Activated naive CD4-positive, alpha-beta T cell treated with anti-CD3 and anti-CD28 coated beads, Interleukin-2, amount 50 U/mL, for 24 hours (primary cell): ENCODE data around the gene MLLT6.

ENCODE experiments used
- H3K27ac Mint-ChIP-seq: one replicate; pipeline ENCODE4 v1.8.0; 2021; ENCODE audit warnings: mild to moderate bottlenecking, mixed read lengths
- H3K27me3 Mint-ChIP-seq: one replicate; pipeline ENCODE4 v1.8.0; 2021; ENCODE audit warnings: mixed read lengths
- H3K36me3 Mint-ChIP-seq: one replicate; pipeline ENCODE4 v1.8.0; 2021; ENCODE audit warnings: mixed read lengths
- H3K4me1 Mint-ChIP-seq: one replicate; pipeline ENCODE4 v1.8.0; 2021; ENCODE audit warnings: mixed read lengths
- H3K4me3 Mint-ChIP-seq: one replicate; pipeline ENCODE4 v1.8.0; 2021; ENCODE audit warnings: mild to moderate bottlenecking, mixed read lengths
- H3K9me3 Mint-ChIP-seq: one replicate; pipeline ENCODE4 v1.8.0; 2021; ENCODE audit warnings: mixed read lengths

The MLLT6 gene

GRCh38 chr17:38672788-38673706, 32.0 kb upstream of the MLLT6 start:
- Mint-ChIP-seq H3K27ac (no peak overlapping the region), H3K27me3 (peaks cover 20% of the 10 kb centered on the region), H3K4me3 (peak overlapping the region; percentile 84), H3K4me1 (peaks cover 43% of the 10 kb centered on the region), H3K9me3 (no peaks in the 10 kb centered on the region), H3K36me3 (no peaks in the 10 kb centered on the region)

- H3K36me3 Mint-ChIP-seq: no peaks in the 10 kb centered on the region
Observed at GRCh38 chr17:38673707-38674013, 31.4 kb upstream of the MLLT6 start.

GRCh38 chr17:38674014-38674748, 30.9 kb upstream of the MLLT6 start:
- no peak overlapping the region for H3K27ac Mint-ChIP-seq
- peak overlapping the region; percentile 79 for H3K4me3 Mint-ChIP-seq
- H3K9me3 Mint-ChIP-seq: no peaks in the 10 kb centered on the region
- H3K27me3 Mint-ChIP-seq: peaks cover 14% of the 10 kb centered on the region
- no peaks in the 10 kb centered on the region for H3K36me3 Mint-ChIP-seq
- peaks cover 43% of the 10 kb centered on the region for H3K4me1 Mint-ChIP-seq

More at GRCh38 chr17:38673707-38674013, 31.4 kb upstream of the MLLT6 start:
- H3K9me3 Mint-ChIP-seq: no peaks in the 10 kb centered on the region
- H3K4me1 Mint-ChIP-seq: peaks cover 43% of the 10 kb centered on the region
- peak overlapping the region; percentile 58 for H3K4me3 Mint-ChIP-seq
- peaks cover 18% of the 10 kb centered on the region for H3K27me3 Mint-ChIP-seq
- H3K27ac Mint-ChIP-seq: no peak overlapping the region

- Mint-ChIP-seq H3K9me3 (no peaks in the 10 kb centered on the region), H3K4me3 (peak within 1 kb of the TSS; percentile 79), H3K27me3 (peaks cover 7% of the 10 kb centered on the region), H3K4me1 (peaks cover 43% of the 10 kb centered on the region), H3K36me3 (no peaks in the 10 kb centered on the region), H3K27ac (peak within 1 kb of the TSS; percentile 95)
Observed at GRCh38 chr17:38674749-38675615, 30.1 kb upstream of the MLLT6 start, which contains the start of gene EPOP. TSS of gene EPOP (minus strand) at chr17:38674957. CDS start at chr17:38674495, 462 bp downstream.

GRCh38 chr17:38676706-38677504, 28.2 kb upstream of the MLLT6 start:
- Mint-ChIP-seq H3K4me3 (peak overlapping the region; percentile 59), H3K27me3 (peaks cover 1% of the 10 kb centered on the region)

GRCh38 chr17:38677819-38678218, 27.3 kb upstream of the MLLT6 start:
- Mint-ChIP-seq H3K9me3 (no peaks in the 10 kb centered on the region), H3K36me3 (no peaks in the 10 kb centered on the region), H3K27me3 (no peaks in the 10 kb centered on the region), H3K4me3 (no peak overlapping the region), H3K27ac (no peak overlapping the region), H3K4me1 (peaks cover 27% of the 10 kb centered on the region)

More at GRCh38 chr17:38676706-38677504, 28.2 kb upstream of the MLLT6 start:
- Mint-ChIP-seq H3K9me3 (no peaks in the 10 kb centered on the region), H3K36me3 (no peaks in the 10 kb centered on the region), H3K4me1 (peaks cover 32% of the 10 kb centered on the region), H3K27ac (peak overlapping the region; percentile 95)

- peaks cover 1% of the 10 kb centered on the region for H3K27me3 Mint-ChIP-seq
- no peaks in the 10 kb centered on the region for H3K9me3 Mint-ChIP-seq
- H3K4me1 Mint-ChIP-seq: peaks cover 15% of the 10 kb centered on the region
Observed at GRCh38 chr17:38681096-38681495, 24.0 kb upstream of the MLLT6 start.

GRCh38 chr17:38685491-38685890, 19.6 kb upstream of the MLLT6 start:
- Mint-ChIP-seq H3K4me3 (no peak overlapping the region), H3K36me3 (no peaks in the 10 kb centered on the region), H3K27me3 (peaks cover 1% of the 10 kb centered on the region), H3K4me1 (no peaks in the 10 kb centered on the region), H3K27ac (no peak overlapping the region), H3K9me3 (no peaks in the 10 kb centered on the region)

More at GRCh38 chr17:38681096-38681495, 24.0 kb upstream of the MLLT6 start:
- H3K36me3 Mint-ChIP-seq: no peaks in the 10 kb centered on the region
- no peak overlapping the region for H3K27ac Mint-ChIP-seq
- H3K4me3 Mint-ChIP-seq: no peak overlapping the region

- H3K4me1 Mint-ChIP-seq: no peaks in the 10 kb centered on the region
- H3K9me3 Mint-ChIP-seq: no peaks in the 10 kb centered on the region
- H3K27me3 Mint-ChIP-seq: peaks cover 1% of the 10 kb centered on the region
- H3K4me3 Mint-ChIP-seq: no peak overlapping the region
- H3K27ac Mint-ChIP-seq: no peak overlapping the region
- H3K36me3 Mint-ChIP-seq: no peaks in the 10 kb centered on the region
Observed at GRCh38 chr17:38687286-38687685, 17.8 kb upstream of the MLLT6 start.

- Mint-ChIP-seq H3K9me3 (no peaks in the 10 kb centered on the region), H3K4me3 (no peak overlapping the region), H3K36me3 (no peaks in the 10 kb centered on the region), H3K27ac (no peak overlapping the region), H3K27me3 (peaks cover 1% of the 10 kb centered on the region), H3K4me1 (no peaks in the 10 kb centered on the region)
Observed at GRCh38 chr17:38690386-38690785, 14.7 kb upstream of the MLLT6 start.

- H3K27ac Mint-ChIP-seq: peak overlapping the region; percentile 23
- peaks cover 6% of the 10 kb centered on the region for H3K4me1 Mint-ChIP-seq
- H3K9me3 Mint-ChIP-seq: no peaks in the 10 kb centered on the region
- no peaks in the 10 kb centered on the region for H3K36me3 Mint-ChIP-seq
- no peaks in the 10 kb centered on the region for H3K27me3 Mint-ChIP-seq
- H3K4me3 Mint-ChIP-seq: no peak overlapping the region
Observed at GRCh38 chr17:38691154-38691553, 13.9 kb upstream of the MLLT6 start.

- peak overlapping the region; percentile 12 for H3K27ac Mint-ChIP-seq
- no peaks in the 10 kb centered on the region for H3K36me3 Mint-ChIP-seq
- H3K27me3 Mint-ChIP-seq: no peaks in the 10 kb centered on the region
- H3K4me3 Mint-ChIP-seq: no peak overlapping the region
- H3K9me3 Mint-ChIP-seq: no peaks in the 10 kb centered on the region
- peaks cover 25% of the 10 kb centered on the region for H3K4me1 Mint-ChIP-seq
Observed at GRCh38 chr17:38693700-38694329, 11.3 kb upstream of the MLLT6 start.

GRCh38 chr17:38697061-38697820, 7.8 kb upstream of the MLLT6 start:
- peaks cover 51% of the 10 kb centered on the region for H3K4me1 Mint-ChIP-seq
- no peaks in the 10 kb centered on the region for H3K9me3 Mint-ChIP-seq
- no peak overlapping the region for H3K4me3 Mint-ChIP-seq
- peaks cover 3% of the 10 kb centered on the region for H3K36me3 Mint-ChIP-seq
- H3K27me3 Mint-ChIP-seq: no peaks in the 10 kb centered on the region
- peak overlapping the region; percentile 83 for H3K27ac Mint-ChIP-seq

- no peaks in the 10 kb centered on the region for H3K27me3 Mint-ChIP-seq
- H3K27ac Mint-ChIP-seq: peak overlapping the region; percentile 62
- H3K4me3 Mint-ChIP-seq: no peak overlapping the region
- peaks cover 51% of the 10 kb centered on the region for H3K4me1 Mint-ChIP-seq
- H3K36me3 Mint-ChIP-seq: peaks cover 3% of the 10 kb centered on the region
- no peaks in the 10 kb centered on the region for H3K9me3 Mint-ChIP-seq
Observed at GRCh38 chr17:38698760-38699159, 6.3 kb upstream of the MLLT6 start.
